Measurements from ENCODE around the gene ACP7. TPM values are rescaled to one million over a fixed set of nuclear protein-coding genes. Genes with fewer than 3 reads are reported as not detected.
"Not testable (repeated sequence)": the region's sequence is repeated elsewhere in the genome, so short reads cannot be mapped to it uniquely, and the experiment has no call there.

Gene ACP7
- total and polyA plus RNA-seq, 9 of the 15 experiments (the other 6 are each of a cell fraction or from before 2014, with no cell fraction given): not detected

DNA sequence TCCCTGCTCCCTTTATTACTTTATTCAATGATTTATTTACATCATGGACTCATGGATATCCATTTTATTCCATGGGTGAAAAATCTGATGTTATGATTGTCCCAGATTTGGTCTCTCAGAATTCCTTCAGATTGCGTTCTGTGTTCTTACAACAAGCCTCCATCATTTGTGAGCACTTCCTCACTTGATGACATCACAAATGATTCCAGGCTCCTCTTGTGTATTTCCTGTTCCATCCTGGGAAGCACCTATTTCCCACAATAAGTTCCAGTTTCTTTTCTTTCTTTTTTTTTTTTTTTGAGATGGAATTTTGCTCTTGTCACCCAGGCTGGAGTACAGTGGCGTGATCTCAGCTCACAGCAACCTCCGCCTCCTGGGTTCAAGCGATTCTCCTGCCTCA, 6.7 kb downstream of the ACP7 start:
- CTCF ChIA-PET (ENCODE audit: low intra/inter-chr PET ratio): no interaction called here
- FAIRE-seq: no peak

DNA sequence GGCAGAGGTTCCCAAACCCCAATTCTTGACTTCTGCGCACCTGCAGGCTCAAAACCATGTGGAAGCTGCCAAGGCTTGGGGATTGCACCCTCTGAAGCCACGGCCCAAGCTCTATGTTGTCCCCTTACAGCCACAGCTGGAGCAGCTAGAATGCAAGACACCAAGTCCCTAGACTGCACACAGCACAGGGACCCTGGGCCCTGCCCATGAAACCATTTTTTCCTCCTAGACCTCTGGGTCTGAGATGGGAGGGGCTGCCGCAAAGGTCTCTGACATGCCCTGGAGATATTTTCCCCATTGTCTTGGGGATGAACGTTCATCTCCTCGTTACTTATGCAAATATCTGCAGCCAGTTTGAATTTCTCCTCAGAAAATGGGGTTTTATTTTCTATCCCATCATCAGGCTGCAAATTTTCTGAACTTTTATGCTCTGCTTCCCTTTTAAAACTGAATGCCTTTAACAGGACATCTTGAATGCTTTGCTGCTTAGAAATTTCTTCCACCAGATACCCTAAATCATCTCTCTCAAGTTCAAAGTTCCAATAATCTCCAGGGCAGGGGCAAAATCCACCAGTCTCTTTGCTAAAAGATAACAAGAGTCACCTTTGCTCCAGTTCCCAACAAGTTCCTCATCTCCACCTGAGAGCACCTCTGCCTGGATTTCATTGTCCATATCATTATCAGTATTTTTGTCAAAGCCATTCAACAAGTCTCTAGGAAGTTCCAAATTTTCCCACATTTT, 11.8 kb downstream of the ACP7 start:
- H3K79me2 ChIP-seq (ENCODE audit: control insufficient read depth, insufficient read depth, low read length); H3K4me3 ChIP-seq; H3K9me1 ChIP-seq (ENCODE audit: control insufficient read depth, insufficient read depth, low read length); H3K4me2 ChIP-seq (ENCODE audit: insufficient read depth, low read length); FAIRE-seq; ATAC-seq; H4K20me1 ChIP-seq (replicated peaks; ENCODE audit: control insufficient read depth, insufficient read depth, low read length); DNase-seq (ENCODE audit: extremely low read depth in 1 of 4, low spot score in 3 of 4); H3K36me3 ChIP-seq (ENCODE audit: control insufficient read depth, insufficient read depth, low read length); H3K9ac ChIP-seq (ENCODE audit: insufficient read depth in 1 of 2, low read depth in 2 of 2, low read length in 2 of 2); BruUV-seq (replicated peaks); H3K27ac ChIP-seq (ENCODE audit: extremely low read depth, low read depth, low read length); POLR2A ChIA-PET; H2AFZ ChIP-seq (ENCODE audit: low read depth, low read length); H3K9me3 ChIP-seq (replicated peaks; ENCODE audit: control insufficient read depth, insufficient read depth, low read depth, low read length); H3K4me1 ChIP-seq (replicated peaks in 1 of 2; ENCODE audit: control insufficient read depth in 2 of 2, insufficient read depth in 2 of 2, low read length in 2 of 2); intact Hi-C loops (cut with micrococcal nuclease); in situ Hi-C loops (cut with MboI): not testable (repeated sequence)
- peaks cover 16 to 27% of the 10 kb centered on the region in 2 experiments; a peak in 4 of 5 replicates for H3K27me3 ChIP-seq (ENCODE audit: control insufficient read depth in 2 of 2, insufficient read depth in 2 of 2, low read length in 2 of 2)
- CTCF ChIA-PET (ENCODE audit: low intra/inter-chr PET ratio): interaction anchor here (0.7 kb wide), 1 partner anchor 58 kb away, joined by 4 read pairs; no protein-coding TSS in a partner anchor
- 6% methylated on average over 4 of the region's 5 CpGs for WGBS (ENCODE audit: insufficient coverage, low coverage, missing lambda C conversion rate)

More for the DNA sequence above, 6.7 kb downstream of the ACP7 start:
- intact Hi-C loops (cut with micrococcal nuclease) (no loop called here), in situ Hi-C loops (cut with MboI) (no loop called here)
- no peak for ATAC-seq
- no peaks in the 10 kb centered on the region for H3K4me1 ChIP-seq (replicated peaks in 1 of 2; ENCODE audit: control insufficient read depth in 2 of 2, insufficient read depth in 2 of 2, low read length in 2 of 2)
- DNase-seq (ENCODE audit: extremely low read depth in 1 of 4, low spot score in 3 of 4): no peak
- 0% methylated on average over 2 of the region's 4 CpGs for WGBS (ENCODE audit: insufficient coverage, low coverage, missing lambda C conversion rate)
- no peak overlapping the region for H2AFZ ChIP-seq (ENCODE audit: low read depth, low read length)
- H3K9me1 ChIP-seq (ENCODE audit: control insufficient read depth, insufficient read depth, low read length): no peaks in the 10 kb centered on the region
- BruUV-seq (replicated peaks): no TSS peak
- H3K27ac ChIP-seq (ENCODE audit: extremely low read depth, low read depth, low read length): no peak overlapping the region
- peaks cover 18 to 39% of the 10 kb centered on the region in 2 experiments; a peak in 4 of 5 replicates for H3K27me3 ChIP-seq (ENCODE audit: control insufficient read depth in 2 of 2, insufficient read depth in 2 of 2, low read length in 2 of 2)
- no peaks in the 10 kb centered on the region for H4K20me1 ChIP-seq (replicated peaks; ENCODE audit: control insufficient read depth, insufficient read depth, low read length)
- no peak overlapping the region for H3K4me2 ChIP-seq (ENCODE audit: insufficient read depth, low read length)
- POLR2A ChIA-PET: no interaction called here
- TF ChIP-seq TEAD1 (CRISPR knock-in tag; IDR thresholded peaks at IDR 0.05) (no peak), MXD1 (CRISPR knock-in tag; IDR thresholded peaks at IDR 0.05; ENCODE audit: borderline replicate concordance, poor library complexity, severe bottlenecking) (no peak)
- H3K9me3 ChIP-seq (replicated peaks; ENCODE audit: control insufficient read depth, insufficient read depth, low read depth, low read length): no peaks in the 10 kb centered on the region
- no peak overlapping the region for H3K4me3 ChIP-seq
- H3K79me2 ChIP-seq (ENCODE audit: control insufficient read depth, insufficient read depth, low read length): no peaks in the 10 kb centered on the region
- H3K36me3 ChIP-seq (ENCODE audit: control insufficient read depth, insufficient read depth, low read length): no peaks in the 10 kb centered on the region
- H3K9ac ChIP-seq (ENCODE audit: insufficient read depth in 1 of 2, low read depth in 2 of 2, low read length in 2 of 2): no peak overlapping the region

Measured in K562 (cell line).